CD14-positive monocyte (primary cell): Measurements from ENCODE around the gene VSIG1. TPM values are rescaled to one million over a fixed set of nuclear protein-coding genes. Genes with fewer than 3 reads are reported as not detected.

Experiments
- DNase-seq, 3 donors: peaks; one replicate each; pipeline ENCODE4 v3.0.0-alpha.2; 2011 to 2022
- H2AFZ ChIP-seq: 2 replicates; pipeline ENCODE4 v1.6.0; 2012; ENCODE audit warnings: mild to moderate bottlenecking, low read depth, low read length, inconsistent platforms; ENCODE audit not compliant: insufficient read depth, poor library complexity, severe bottlenecking
- H3K27ac ChIP-seq, 2 donors: 1 replicate in 1 of 2; 2 replicates in 1 of 2; pipeline ENCODE4 v1.5.1; 2012 to 2013; ENCODE audit warnings: low read length in 2 of 2, control low read depth in 1 of 2, inconsistent platforms in 1 of 2, low read depth in 1 of 2, mild to moderate bottlenecking in 1 of 2
- H3K27me3 ChIP-seq, 2 donors: one replicate each; pipeline versions ENCODE4 v1.6.0 to v1.6.1; 2011 to 2013; ENCODE audit warnings: low read length in 2 of 2; ENCODE audit not compliant: control insufficient read depth in 2 of 2, insufficient read depth in 2 of 2
- H3K36me3 ChIP-seq, 2 donors: replicated peaks in 1 of 2; 1 replicate in 1 of 2; 2 replicates in 1 of 2; pipeline versions ENCODE4 v1.5.1 to v1.6.1; 2012 to 2013; ENCODE audit warnings: low read length in 2 of 2, control low read depth in 1 of 2, inconsistent platforms in 1 of 2, mild to moderate bottlenecking in 1 of 2; ENCODE audit not compliant: insufficient read depth in 2 of 2, control insufficient read depth in 1 of 2
- H3K4me1 ChIP-seq, 2 donors: 1 replicate in 1 of 2; 2 replicates in 1 of 2; pipeline versions ENCODE4 v1.5.1 to v1.6.1; 2012 to 2013; ENCODE audit warnings: low read length in 2 of 2, control low read depth in 1 of 2, inconsistent platforms in 1 of 2, mild to moderate bottlenecking in 1 of 2, moderate library complexity in 1 of 2; ENCODE audit not compliant: insufficient read depth in 2 of 2, control insufficient read depth in 1 of 2
- H3K4me2 ChIP-seq: replicated peaks from 2 replicates; pipeline ENCODE3; 2012; ENCODE audit warnings: low read length, moderate library complexity, mild to moderate bottlenecking; ENCODE audit not compliant: poor library complexity, severe bottlenecking; ENCODE audit errors: extremely low read depth
- H3K4me3 ChIP-seq, 3 experiments: fragments of 200-600 bp in 1 of 3; sonication (generic) in 1 of 3; replicated peaks in 1 of 3; 1 replicate in 2 of 3; 2 replicates in 1 of 3; pipeline ENCODE4 v1.5.1; 2011 to 2013; ENCODE audit warnings: low read length in 3 of 3, mild to moderate bottlenecking in 3 of 3, control low read depth in 2 of 3, low read depth in 2 of 3, inconsistent platforms in 1 of 3, moderate library complexity in 1 of 3
- H3K79me2 ChIP-seq: 2 replicates; pipeline ENCODE4 v1.6.0; 2012; ENCODE audit warnings: mild to moderate bottlenecking, control low read depth, inconsistent platforms, low read length, moderate library complexity; ENCODE audit not compliant: insufficient read depth
- H3K9ac ChIP-seq: 2 replicates; pipeline ENCODE4 v1.6.0; 2017; ENCODE audit warnings: low read length, mild to moderate bottlenecking; ENCODE audit not compliant: insufficient read depth, poor library complexity, severe bottlenecking
- H3K9me3 ChIP-seq, 2 donors: replicated peaks in 1 of 2; 1 replicate in 1 of 2; 2 replicates in 1 of 2; pipeline versions ENCODE4 v1.5.1 to v1.6.1; 2012 to 2013; ENCODE audit warnings: low read length in 2 of 2, control low read depth in 1 of 2; ENCODE audit not compliant: control insufficient read depth in 1 of 2, insufficient read depth in 1 of 2
- H4K20me1 ChIP-seq: 2 replicates; pipeline ENCODE4 v1.6.0; 2012; ENCODE audit warnings: mild to moderate bottlenecking, low read length, control low read depth, moderate library complexity; ENCODE audit not compliant: insufficient read depth
- H3K27ac Mint-ChIP-seq, 7 donors: one replicate each; pipeline ENCODE4 v1.8.0; 2020; ENCODE audit warnings: mild to moderate bottlenecking in 7 of 7, mixed read lengths in 7 of 7, moderate library complexity in 6 of 7, inconsistent platforms in 2 of 7
- H3K27me3 Mint-ChIP-seq, 3 donors: one replicate each; pipeline ENCODE4 v1.8.0; 2021 to 2022; ENCODE audit warnings: low read depth in 3 of 3, mild to moderate bottlenecking in 3 of 3, mixed read lengths in 3 of 3, moderate library complexity in 3 of 3, inconsistent platforms in 1 of 3
- H3K36me3 Mint-ChIP-seq, 2 donors: one replicate each; pipeline ENCODE4 v1.8.0; 2020; ENCODE audit warnings: mixed read lengths in 2 of 2, inconsistent platforms in 1 of 2, mild to moderate bottlenecking in 1 of 2
- H3K4me1 Mint-ChIP-seq: one replicate; pipeline ENCODE4 v1.8.0; 2020; ENCODE audit warnings: mild to moderate bottlenecking, mixed read lengths
- H3K4me3 Mint-ChIP-seq, 2 donors: one replicate each; pipeline ENCODE4 v1.8.0; 2020; ENCODE audit warnings: mild to moderate bottlenecking in 2 of 2, mixed read lengths in 2 of 2, moderate library complexity in 1 of 2
- H3K9me3 Mint-ChIP-seq, 7 donors: one replicate each; pipeline ENCODE4 v1.8.0; 2020 to 2022; ENCODE audit warnings: mixed read lengths in 7 of 7, mild to moderate bottlenecking in 6 of 7, moderate library complexity in 6 of 7, inconsistent platforms in 2 of 7
- WGBS: methylation state at CpG from one replicate; pipeline ENCODE4 v1.1.5; 2013; ENCODE audit warnings: missing lambda C conversion rate; ENCODE audit not compliant: insufficient coverage; 5-methylcytosine and 5-hydroxymethylcytosine counted together
- intact Hi-C, 2 donors: fragments of 100-400 bp; cut with micrococcal nuclease; formaldehyde crosslinking; loops; one replicate each; pipeline versions ENCODE4 v1.15.0 to v1.15.1; 2023
- polyA plus RNA-seq, 3 donors: library from polyadenylated mRNA; depleted of rRNA in 1 of 3; unstranded in 2 of 3; stranded (reverse) in 1 of 3; fragments of 300-500 nt in 2 of 3; fragments of >200 nt in 1 of 3; fragmentation: Illumina TruSeq in 2 of 3; gene quantifications; 1 replicate in 2 of 3; 2 replicates in 1 of 3; pipeline ENCODE4 v1.2.3, GENCODE V29; 2012 to 2021
- TF ChIP-seq, protein P1 (sequence below): fragments of 200-600 bp; IDR thresholded peaks from one replicate; pipeline ENCODE4 v1.8.0; 2022; ENCODE audit warnings: antibody characterized with exemption, mild to moderate bottlenecking

VSIG1 gene
- polyA plus RNA-seq, 3 donors = not detected

DNA sequence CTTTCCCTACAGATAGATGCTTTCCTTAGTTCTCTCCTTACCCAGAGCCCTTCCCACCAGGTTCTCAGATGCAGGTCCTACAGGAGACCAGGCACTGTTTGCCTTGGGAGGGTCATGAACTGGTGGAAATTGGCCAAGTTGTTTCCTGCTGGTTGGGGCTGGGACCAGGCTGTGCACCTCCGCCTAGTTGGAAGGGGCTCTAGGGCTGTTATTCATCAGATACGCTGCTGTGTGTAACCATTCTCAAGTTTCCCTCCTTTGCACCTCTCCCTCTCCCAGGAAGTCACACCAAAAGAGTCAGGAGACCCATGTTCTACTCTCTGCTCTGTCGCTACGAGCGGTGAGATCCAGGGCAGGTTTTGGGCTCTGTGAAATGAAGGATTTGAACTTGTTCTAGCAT lies 11.9 kb upstream of the VSIG1 start:
- Histone ChIP-seq H3K4me1 (peaks cover 0 to 7% of the 10 kb centered on the region in 2 donors), H3K27ac (no peak overlapping the region), H3K9me3 (no peaks in the 10 kb centered on the region), H3K4me2 (no peak overlapping the region), H3K4me3 (no peak overlapping the region), H4K20me1 (no peaks in the 10 kb centered on the region), H3K9ac (no peak overlapping the region), H3K36me3 (no peaks in the 10 kb centered on the region), H2AFZ (no peak overlapping the region), H3K79me2 (no peaks in the 10 kb centered on the region), H3K27me3 (no peaks in the 10 kb centered on the region)
- WGBS = no CpG with 5 or more reads among the region's 5 CpGs
- H3K27me3 Mint-ChIP-seq = peaks cover 1 to 8% (median 4%) of the 10 kb centered on the region in 3 donors
- no peak overlapping the region for H3K27ac Mint-ChIP-seq
- intact Hi-C loops = no loop called here
- no peaks in the 10 kb centered on the region for H3K36me3 Mint-ChIP-seq
- H3K9me3 Mint-ChIP-seq = no peaks in the 10 kb centered on the region
- TF ChIP-seq, protein P1, sequence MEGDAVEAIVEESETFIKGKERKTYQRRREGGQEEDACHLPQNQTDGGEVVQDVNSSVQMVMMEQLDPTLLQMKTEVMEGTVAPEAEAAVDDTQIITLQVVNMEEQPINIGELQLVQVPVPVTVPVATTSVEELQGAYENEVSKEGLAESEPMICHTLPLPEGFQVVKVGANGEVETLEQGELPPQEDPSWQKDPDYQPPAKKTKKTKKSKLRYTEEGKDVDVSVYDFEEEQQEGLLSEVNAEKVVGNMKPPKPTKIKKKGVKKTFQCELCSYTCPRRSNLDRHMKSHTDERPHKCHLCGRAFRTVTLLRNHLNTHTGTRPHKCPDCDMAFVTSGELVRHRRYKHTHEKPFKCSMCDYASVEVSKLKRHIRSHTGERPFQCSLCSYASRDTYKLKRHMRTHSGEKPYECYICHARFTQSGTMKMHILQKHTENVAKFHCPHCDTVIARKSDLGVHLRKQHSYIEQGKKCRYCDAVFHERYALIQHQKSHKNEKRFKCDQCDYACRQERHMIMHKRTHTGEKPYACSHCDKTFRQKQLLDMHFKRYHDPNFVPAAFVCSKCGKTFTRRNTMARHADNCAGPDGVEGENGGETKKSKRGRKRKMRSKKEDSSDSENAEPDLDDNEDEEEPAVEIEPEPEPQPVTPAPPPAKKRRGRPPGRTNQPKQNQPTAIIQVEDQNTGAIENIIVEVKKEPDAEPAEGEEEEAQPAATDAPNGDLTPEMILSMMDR = no peak
- no peak for DNase-seq
- H3K4me3 Mint-ChIP-seq = no peak overlapping the region
- peaks cover 17% of the 10 kb centered on the region for H3K4me1 Mint-ChIP-seq

DNA sequence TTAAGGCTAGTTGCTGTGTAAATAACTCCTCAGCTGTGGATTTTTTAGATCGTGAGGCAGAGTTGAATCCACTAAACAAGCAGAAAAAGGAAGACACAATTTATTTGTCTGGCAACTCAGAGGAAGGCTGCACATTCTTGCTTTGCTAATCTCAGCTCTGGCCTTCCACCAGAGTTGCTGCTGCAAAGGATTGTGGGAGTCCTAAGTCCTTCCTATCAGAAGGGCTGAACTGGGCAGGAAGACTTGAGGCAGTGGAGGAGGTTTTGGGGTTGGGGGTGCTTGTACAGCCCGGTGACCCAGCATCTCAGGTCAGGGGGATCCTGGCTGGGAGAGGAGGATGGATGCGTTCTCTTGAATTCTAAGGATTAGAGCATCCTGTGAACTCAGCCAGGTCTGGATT lies 11.0 kb upstream of the VSIG1 start:
- intact Hi-C loops = no loop called here
- 100% methylated on average over 1 of the region's 3 CpGs for WGBS
- H3K36me3 Mint-ChIP-seq = no peaks in the 10 kb centered on the region
- no peak overlapping the region for H3K4me2 ChIP-seq
- no peak overlapping the region for H2AFZ ChIP-seq
- H3K4me3 ChIP-seq = no peak overlapping the region
- TF ChIP-seq, protein P1 = no peak
- no peaks in the 10 kb centered on the region for H4K20me1 ChIP-seq
- no peaks in the 10 kb centered on the region for H3K27me3 ChIP-seq
- no peaks in the 10 kb centered on the region for H3K9me3 Mint-ChIP-seq
- H3K4me3 Mint-ChIP-seq = no peak overlapping the region
- peaks cover 0 to 7% of the 10 kb centered on the region in 2 donors for H3K4me1 ChIP-seq
- no peak for DNase-seq
- peaks cover 1 to 8% (median 5%) of the 10 kb centered on the region in 3 donors for H3K27me3 Mint-ChIP-seq
- peaks cover 11% of the 10 kb centered on the region for H3K4me1 Mint-ChIP-seq
- no peaks in the 10 kb centered on the region for H3K9me3 ChIP-seq
- no peak overlapping the region for H3K27ac ChIP-seq
- H3K79me2 ChIP-seq = no peaks in the 10 kb centered on the region
- no peaks in the 10 kb centered on the region for H3K36me3 ChIP-seq
- no peak overlapping the region for H3K27ac Mint-ChIP-seq
- no peak overlapping the region for H3K9ac ChIP-seq
